ENCODE results near the gene MAGEB4.
"Not testable (repeated sequence)": the region's sequence is repeated elsewhere in the genome, so short reads cannot be mapped to it uniquely, and the experiment has no call there.

MAGEB4 gene

GRCh38 chrX:30241724-30242415, at the start of gene MAGEB4:
Gene MAGEB4 (plus strand): TSS chrX:30242000. CDS start chrX:30242136, 136 bp downstream.
- no peak for DNase-seq

- not testable (repeated sequence) for DNase-seq
Observed at GRCh38 chrX:30193910-30194309, 47.9 kb upstream of the MAGEB4 start.

GRCh38 chrX:30196322-30196721, 45.5 kb upstream of the MAGEB4 start:
- DNase-seq: no peak

- DNase-seq: no peak
Observed at GRCh38 chrX:30212172-30212571, 29.6 kb upstream of the MAGEB4 start.

GRCh38 chrX:30215357-30215843, 26.4 kb upstream of the MAGEB4 start, which contains the start of gene MAGEB2:
Gene MAGEB2 (plus strand): TSS chrX:30215563. CDS start chrX:30218581, 3,018 bp downstream.
- DNase-seq: no peak

GRCh38 chrX:30217465-30217864, 24.3 kb upstream of the MAGEB4 start:
- DNase-seq: no peak

- no peak for DNase-seq
Observed at GRCh38 chrX:30219372-30219771, 22.4 kb upstream of the MAGEB4 start.

- no peak for DNase-seq
Observed at GRCh38 chrX:30220661-30221060, 21.1 kb upstream of the MAGEB4 start.

- DNase-seq: no peak
Observed at GRCh38 chrX:30224536-30224935, 17.3 kb upstream of the MAGEB4 start.

- no peak for DNase-seq
Observed at GRCh38 chrX:30228526-30228925, 13.3 kb upstream of the MAGEB4 start.

GRCh38 chrX:30230395-30230794, 11.4 kb upstream of the MAGEB4 start, which contains the start of gene MAGEB3:
Gene MAGEB3 (plus strand): TSS chrX:30230657. CDS start chrX:30235925, 5,268 bp downstream.
- no peak for DNase-seq

- DNase-seq: no peak
Observed at GRCh38 chrX:30246769-30247489, 5.1 kb downstream of the MAGEB4 start, which contains the start of gene MAGEB1. Gene MAGEB1 (plus strand): TSS chrX:30247146. CDS start chrX:30250494, 3,348 bp downstream.

GRCh38 chrX:30248854-30249253, 7.1 kb downstream of the MAGEB4 start:
- no peak for DNase-seq

- no peak for DNase-seq
Observed at GRCh38 chrX:30253257-30253656, 11.5 kb downstream of the MAGEB4 start.

- no peak for DNase-seq
Observed at GRCh38 chrX:30259927-30260326, 18.1 kb downstream of the MAGEB4 start.

GRCh38 chrX:30261012-30261411, 19.2 kb downstream of the MAGEB4 start:
- no peak for DNase-seq

- DNase-seq: no peak
Observed at GRCh38 chrX:30262763-30263162, 21.0 kb downstream of the MAGEB4 start.

- no peak for DNase-seq
Observed at GRCh38 chrX:30270639-30271038, 28.8 kb downstream of the MAGEB4 start.

- no peak for DNase-seq
Observed at GRCh38 chrX:30275498-30275897, 33.7 kb downstream of the MAGEB4 start.

GRCh38 chrX:30278365-30278764, 36.6 kb downstream of the MAGEB4 start:
- no peak for DNase-seq

GRCh38 chrX:30280428-30280827, 38.6 kb downstream of the MAGEB4 start:
- DNase-seq: no peak

GRCh38 chrX:30282527-30282926, 40.7 kb downstream of the MAGEB4 start:
- no peak for DNase-seq

- DNase-seq: no peak
Observed at GRCh38 chrX:30283456-30284200, 41.8 kb downstream of the MAGEB4 start.
